ENCODE results near the gene NEUROD2.

DNA sequence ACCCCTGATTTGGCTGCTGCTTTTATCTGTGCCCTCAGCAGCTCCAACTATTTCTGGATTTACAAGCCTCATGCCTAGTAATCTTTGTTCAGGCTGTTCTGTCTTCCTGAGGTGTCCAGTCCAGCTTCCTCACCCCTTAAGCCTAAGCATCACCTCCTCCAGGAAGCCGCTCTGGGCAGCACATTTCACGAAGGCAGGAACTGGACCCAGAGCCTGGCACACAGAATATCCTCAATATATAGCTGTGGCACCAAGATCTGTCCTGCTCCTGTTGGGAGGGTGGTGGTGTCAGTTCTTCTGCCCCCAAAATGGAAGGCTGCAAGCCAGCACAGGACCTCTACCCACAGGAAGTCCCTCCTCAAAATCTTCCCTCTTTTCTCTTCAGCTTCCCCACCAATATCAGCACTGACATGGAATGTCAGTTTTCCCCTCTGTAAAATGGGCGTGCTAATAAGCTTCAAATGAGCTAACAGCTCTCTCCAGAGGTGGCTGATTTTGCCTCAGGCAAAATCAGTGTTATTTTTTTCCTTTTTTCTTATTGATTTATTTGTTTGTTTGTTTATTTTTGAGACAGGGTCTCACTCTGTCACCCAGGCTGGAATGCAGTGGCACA is 6.9 kb upstream of the NEUROD2 start:
- TF ChIP-seq, protein P1, sequence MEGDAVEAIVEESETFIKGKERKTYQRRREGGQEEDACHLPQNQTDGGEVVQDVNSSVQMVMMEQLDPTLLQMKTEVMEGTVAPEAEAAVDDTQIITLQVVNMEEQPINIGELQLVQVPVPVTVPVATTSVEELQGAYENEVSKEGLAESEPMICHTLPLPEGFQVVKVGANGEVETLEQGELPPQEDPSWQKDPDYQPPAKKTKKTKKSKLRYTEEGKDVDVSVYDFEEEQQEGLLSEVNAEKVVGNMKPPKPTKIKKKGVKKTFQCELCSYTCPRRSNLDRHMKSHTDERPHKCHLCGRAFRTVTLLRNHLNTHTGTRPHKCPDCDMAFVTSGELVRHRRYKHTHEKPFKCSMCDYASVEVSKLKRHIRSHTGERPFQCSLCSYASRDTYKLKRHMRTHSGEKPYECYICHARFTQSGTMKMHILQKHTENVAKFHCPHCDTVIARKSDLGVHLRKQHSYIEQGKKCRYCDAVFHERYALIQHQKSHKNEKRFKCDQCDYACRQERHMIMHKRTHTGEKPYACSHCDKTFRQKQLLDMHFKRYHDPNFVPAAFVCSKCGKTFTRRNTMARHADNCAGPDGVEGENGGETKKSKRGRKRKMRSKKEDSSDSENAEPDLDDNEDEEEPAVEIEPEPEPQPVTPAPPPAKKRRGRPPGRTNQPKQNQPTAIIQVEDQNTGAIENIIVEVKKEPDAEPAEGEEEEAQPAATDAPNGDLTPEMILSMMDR (IDR thresholded peaks at IDR 0.05) = no peak
- no peak for TF ChIP-seq POLR2A (IDR thresholded peaks at IDR 0.05)
